EL (cell line): Measurements from ENCODE around the gene PPP4R4.

Experiments
- DNase-seq: peaks from one replicate; pipeline ENCODE4 v3.0.0-alpha.2; 2016

The PPP4R4 gene, protein sequence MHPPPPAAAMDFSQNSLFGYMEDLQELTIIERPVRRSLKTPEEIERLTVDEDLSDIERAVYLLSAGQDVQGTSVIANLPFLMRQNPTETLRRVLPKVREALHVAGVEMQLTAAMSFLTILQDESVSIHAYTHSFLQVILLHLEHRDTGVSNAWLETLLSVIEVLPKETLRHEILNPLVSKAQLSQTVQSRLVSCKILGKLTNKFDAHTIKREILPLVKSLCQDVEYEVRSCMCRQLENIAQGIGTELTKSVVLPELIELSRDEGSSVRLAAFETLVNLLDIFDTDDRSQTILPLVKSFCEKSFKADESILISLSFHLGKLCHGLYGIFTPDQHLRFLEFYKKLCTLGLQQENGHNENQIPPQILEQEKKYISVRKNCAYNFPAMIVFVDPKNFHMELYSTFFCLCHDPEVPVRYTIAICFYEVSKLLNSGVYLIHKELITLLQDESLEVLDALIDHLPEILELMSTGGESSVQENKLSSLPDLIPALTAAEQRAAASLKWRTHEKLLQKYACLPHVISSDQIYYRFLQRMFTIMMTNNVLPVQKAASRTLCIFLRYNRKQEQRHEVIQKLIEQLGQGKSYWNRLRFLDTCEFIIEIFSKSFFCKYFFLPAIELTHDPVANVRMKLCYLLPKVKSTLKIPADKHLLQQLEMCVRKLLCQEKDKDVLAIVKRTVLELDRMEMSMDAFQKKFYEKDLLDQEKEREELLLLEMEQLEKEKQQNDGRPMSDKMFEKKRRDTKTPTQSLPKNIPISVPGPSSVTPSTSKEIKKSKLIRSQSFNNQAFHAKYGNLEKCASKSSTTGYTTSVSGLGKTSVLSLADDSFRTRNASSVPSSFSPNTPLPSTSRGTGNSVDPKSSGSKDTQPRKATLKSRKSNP

DNA sequence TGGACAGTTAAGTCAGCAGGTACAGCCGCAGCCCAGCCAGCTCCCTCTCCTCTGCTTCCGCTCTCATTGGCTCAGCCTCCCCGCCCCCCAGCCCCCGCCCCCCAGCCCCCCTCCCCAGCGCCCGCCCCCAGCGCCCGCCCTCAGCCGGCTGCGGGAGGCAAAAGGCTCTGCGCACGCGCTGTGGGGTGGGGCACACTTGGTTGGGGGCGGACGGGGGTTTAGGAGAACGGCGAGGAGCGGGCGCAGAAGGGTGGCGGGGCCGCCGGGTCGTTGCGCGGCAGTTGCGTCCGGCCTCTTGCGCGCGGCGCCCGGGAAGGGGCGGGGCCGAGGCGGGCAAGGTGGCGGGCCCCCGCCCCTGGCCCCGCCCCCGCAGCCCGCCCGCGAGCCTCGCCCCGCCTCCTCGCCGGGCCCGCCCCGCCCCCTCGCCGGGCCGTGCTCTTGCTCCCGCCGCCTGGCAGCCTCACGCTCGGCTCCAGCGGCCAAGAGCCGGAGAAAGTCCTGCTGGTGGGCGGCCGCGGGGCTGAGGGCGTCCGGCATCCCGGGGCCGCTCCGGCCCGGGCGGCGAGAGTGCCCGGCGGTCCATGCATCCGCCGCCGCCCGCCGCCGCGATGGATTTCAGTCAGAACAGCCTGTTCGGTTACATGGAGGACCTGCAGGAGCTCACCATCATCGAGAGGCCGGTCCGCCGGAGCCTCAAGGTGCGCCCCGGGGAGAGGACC, at the start of gene PPP4R4:
Gene PPP4R4 (plus strand): TSS at position 438 of the 719 bp plus-strand sequence. CDS start 144 bp downstream, at position 582.
- peak; percentile 86 for DNase-seq

DNA sequence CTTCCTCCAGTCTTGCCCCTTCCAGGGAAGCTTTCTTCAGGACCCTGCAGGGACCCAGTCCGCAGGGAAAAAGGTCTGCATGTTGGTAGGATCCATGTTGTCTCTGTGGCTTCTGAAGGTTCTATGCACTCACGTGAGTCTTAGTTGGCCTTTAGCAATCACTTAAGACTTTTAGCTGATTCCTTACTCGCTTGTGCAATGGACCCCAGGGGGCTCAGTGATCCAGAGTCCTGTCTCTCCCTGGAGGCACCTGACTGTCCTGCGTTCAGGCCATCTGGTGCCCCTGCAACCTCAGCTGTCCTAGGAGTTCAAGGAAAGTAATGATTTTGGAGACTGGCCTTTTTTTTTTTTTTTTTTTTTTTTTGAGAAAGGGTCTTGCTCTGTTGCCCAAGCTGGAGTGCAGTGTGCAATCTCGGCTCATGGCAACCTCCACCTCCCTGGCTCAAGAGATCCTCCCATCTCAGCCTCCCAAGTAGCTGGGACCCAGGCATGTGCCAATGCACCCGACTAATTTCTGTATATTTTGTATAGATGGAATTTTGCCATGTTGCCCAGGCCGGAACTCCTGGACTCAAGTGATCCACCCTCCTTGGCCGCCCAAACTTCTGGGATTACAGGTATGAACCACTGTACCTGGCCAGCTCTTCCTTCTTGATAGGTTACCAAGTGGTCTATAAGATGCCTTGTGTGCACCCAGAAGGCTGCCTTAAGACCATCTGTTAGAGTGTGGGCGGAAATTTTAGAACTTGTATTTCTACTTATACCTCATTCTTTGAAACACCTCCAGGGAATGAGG, 49.3 kb upstream of the PPP4R4 start:
- no peak for DNase-seq

GRCh38 chr14:94125659-94126418, 48.3 kb upstream of the PPP4R4 start:
- no peak for DNase-seq

DNA sequence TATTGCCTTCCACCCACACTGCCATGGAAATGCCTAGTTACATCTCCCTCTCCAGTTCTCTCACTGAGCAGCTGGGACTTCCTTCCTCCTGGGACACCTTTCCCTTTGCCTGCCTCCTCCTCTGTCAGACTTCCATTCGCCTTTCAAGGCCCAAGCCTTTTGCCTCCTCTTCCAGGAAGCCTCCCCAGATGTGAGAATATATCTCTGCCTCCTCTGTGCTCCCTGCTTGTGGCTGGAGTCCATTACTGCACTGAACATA, 47.8 kb upstream of the PPP4R4 start:
- DNase-seq = no peak

DNA sequence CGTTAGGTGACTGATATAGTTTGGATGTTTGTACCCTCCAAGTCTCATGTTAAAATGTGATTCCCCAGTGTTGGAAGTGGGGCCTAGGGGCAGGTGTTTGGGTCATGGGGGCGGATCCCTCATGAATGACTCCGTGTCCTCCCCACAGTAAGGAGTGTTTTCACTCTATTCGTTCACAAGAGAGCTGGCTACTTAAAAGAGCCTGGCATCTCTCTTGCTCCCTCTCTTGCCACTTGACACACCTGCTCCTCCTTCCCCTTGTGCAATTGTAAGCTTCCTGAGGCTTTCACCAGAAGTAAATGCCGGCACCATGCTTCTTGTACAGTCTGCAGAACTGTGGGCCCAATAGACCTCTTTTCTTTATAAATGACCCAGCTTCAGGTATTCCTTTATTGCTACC, 47.3 kb upstream of the PPP4R4 start:
- no peak for DNase-seq

DNA sequence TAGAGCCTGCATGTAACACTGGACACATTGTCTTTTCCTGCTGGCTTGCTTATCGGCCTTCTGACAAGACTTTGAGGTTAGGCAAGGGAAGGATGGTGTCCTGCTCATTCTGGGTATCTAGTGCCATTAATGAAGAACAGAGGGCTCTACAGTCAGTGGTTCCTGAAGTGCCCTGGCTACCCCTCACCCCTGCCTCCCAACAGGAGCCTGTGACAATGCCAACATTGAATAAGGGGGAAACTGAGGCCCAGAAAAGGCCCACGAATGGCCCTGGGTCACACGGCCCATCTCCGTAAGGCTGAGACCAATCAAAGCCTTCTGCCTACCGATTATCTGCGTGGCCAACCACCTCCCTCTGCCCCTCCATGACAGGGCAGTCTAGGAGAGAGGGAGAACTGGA, 46.8 kb upstream of the PPP4R4 start:
- DNase-seq = no peak

GRCh38 chr14:94128216-94128839, 45.8 kb upstream of the PPP4R4 start:
- no peak for DNase-seq

DNA sequence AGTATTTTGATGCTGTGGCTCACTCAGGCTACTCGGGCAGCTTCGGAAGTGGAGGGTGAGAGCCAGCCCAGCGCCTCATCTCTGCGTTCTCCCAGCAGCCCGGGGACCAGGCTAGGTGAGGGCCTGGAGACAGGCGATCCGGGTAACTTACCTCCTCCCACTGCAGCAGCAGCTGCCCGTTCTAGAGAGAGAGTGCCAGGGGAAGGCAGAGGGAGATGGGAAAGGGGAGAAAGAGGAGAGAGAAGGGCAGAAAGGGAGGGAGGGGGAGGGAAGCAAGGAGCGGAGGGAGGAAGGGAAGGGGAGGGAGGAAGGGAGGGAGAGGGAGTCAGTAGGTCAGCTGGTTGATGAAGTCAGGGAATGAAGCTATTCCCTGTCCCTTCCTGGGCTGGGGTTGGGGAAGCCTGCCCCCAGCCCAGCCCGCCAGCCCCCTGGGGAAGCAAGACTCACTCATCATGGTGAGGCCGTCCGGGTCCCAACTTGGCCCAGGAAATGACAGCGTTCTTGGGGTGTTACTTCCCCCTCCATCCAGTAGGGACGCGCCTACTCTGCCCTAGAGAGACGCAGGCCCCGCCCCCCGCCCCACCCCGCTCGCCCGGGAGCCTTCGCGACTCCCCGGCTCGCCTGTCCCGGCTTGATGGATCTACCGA, 44.9 kb upstream of the PPP4R4 start, which contains the start of gene IFI27L2:
Gene IFI27L2 (minus strand): TSS at position 494 of the 647 bp plus-strand sequence. CDS start 40 bp downstream, at position 454.
- DNase-seq = peak; percentile 92

DNA sequence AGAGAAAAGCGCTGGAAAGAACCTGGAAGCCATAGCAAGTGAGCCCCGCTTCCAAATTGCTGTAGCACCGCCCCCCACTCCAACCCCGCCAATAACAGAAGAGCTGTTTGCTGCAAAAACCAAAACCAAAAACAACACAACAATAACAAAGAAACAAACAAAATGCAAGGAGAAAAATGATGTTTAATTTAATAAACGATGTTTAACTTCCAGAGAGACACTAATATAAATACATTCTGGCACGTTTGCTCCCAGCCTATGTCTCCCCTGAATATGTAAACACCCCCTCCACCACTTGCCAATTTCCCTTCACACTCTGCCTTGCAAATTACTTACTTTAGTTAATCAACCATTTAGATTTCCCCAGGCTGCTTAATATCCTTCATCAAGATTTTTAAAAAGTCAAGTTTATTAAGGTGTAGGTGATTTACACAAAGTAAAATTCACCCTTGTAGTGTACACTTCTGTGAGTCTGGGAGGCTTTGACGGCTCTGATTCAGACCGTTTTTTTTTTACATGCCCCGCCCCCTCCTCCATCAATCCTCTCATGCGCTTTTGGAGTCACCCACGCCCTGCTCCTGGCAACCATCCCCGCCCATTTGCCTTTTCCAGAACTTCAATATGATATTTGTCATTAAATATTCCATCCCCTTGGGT, 44.2 kb upstream of the PPP4R4 start:
- DNase-seq = peak; percentile 73

DNA sequence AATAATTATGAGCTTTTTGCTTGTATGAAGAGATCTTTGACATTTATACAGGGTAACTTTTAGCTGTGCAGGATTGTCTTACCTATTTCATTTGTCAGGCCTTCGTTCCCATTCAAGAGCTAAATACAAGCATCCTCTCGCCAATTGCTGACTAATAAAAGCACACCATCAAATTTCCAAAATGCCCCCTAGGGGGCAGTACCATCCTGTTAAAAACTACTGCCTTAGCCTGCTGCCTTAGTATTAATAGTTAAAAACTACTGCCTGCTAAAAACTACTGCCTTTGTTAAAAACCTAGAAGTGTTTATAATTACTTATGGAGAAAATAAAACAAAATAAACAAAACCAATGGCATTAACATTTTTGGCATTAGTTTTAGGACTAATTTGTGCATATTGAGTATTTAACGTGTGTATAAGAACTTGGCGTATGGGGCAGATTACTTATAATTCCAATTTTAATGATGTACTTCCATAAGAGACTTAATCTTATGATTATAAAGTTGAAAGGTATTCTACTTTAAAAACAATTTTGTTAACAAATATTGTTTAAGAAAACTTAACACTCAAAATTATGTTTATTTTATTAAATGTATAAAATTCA, 41.7 kb upstream of the PPP4R4 start:
- DNase-seq = peak; percentile 71

DNA sequence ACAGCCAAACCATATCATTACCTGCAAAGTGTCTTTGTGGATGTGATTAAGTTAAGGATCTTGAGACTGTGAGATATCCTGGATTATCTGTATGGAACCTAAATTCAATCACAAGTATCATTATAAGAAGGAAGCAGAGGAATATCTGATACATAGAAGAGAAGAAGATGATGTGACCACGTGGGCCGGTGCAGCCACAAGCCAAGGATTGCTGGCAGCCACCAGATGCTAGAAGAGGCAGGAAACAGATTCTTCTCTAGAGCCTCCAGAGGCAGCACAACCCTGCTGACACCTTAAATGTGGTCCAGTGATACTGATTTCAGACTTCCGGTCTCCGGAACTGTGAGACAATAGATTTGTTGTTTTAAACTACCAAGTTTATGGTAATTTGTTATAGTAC, 38.6 kb upstream of the PPP4R4 start:
- DNase-seq = no peak

DNA sequence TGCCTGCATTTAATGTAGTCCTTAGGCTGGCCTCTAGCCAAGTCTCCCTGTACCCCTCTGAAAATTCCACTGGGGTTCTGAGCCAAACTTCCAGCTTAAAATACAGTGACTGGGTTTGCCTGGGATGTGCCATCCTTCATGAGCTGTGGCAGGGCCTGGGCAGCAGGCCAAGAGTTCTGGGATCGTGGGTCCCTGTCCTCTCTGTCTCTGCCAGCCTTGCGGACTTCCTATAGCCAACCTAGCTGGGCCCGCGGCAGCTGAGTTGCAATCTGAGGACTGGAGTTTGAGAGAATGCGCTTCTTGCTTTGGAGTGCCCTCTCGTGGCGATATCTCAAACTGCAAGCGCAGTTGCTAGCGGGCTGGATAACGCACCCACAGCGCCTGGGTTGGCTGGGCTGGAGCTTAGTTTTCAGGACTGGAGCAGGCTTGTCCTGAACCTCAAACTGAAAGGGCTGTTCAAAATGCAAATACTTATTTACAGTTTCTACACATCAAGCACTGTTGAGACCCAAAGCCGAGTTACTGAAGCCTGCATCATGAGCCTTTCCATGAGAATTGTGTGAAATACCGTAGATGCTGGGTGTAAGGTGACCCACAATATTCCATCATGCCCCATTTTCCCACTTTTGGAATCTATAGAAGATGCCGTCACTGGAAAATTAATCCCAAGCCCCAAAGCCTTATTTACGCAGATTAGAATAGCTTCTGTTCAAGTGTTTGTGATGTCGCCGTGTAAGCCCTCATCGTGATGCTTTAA, 37.4 kb upstream of the PPP4R4 start:
- peak; percentile 86 for DNase-seq

- DNase-seq = no peak
Measured at GRCh38 chr14:94138251-94138650, 35.9 kb upstream of the PPP4R4 start.

- no peak for DNase-seq
Measured at GRCh38 chr14:94139006-94139405, 35.1 kb upstream of the PPP4R4 start.

DNA sequence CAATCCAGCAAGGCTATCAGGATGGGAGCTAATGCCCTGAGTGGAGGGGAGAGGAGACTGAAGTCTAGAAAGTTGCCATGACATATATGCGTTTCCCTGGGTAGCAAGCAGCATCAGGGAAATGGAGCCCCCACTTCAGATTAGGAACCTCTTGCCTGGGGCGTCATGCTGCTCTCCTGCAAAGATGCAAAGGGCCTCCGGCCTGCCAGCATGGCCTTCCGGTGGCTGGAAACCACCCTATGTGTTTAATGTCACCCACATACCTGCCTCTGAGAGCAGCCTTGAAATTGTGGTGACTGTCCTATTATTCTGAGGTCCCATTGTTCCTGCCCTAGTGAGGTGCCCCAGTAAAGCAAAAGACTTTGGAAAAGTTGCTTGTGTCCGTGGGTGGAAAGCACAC, 34.7 kb upstream of the PPP4R4 start:
- DNase-seq = no peak

GRCh38 chr14:94142247-94142646, 31.9 kb upstream of the PPP4R4 start:
- no peak for DNase-seq

DNA sequence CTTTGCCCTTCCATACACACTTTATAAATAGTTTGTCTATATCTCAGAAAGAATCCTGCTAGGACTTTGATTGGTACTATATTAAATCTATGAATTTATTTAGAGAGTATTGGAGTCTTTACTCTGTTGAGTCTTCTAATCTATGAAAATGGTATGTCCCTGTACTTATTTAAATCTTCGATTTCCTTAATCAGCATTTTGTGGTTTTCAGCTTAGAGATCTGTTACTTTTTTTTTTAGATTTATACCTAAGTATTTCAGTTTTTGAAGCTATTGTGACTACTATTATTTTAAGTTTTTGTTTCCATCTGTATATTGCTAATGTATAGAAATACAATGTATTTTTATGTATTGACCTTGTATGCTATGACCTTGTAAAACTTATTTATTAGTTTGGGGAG, 31.3 kb upstream of the PPP4R4 start:
- DNase-seq = no peak

DNA sequence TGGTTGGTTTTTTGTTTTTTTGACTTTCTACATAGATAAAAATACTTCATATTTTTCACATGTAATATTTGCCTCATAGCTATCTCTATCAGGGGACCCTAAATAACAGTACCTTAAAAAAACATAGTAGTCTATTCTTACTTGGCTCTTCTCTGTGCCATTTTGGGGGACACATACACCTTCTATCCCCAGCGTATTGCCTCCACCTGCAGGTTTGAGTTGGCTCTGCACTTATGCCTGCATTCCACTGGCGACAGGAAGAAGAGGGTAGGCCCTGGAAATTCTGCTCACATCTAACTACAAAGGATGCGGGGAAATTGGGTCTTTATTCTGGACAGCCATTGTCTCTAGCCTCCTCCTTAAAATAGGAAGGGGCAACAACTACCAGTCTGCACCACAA, 30.9 kb upstream of the PPP4R4 start:
- DNase-seq = peak; percentile 15

DNA sequence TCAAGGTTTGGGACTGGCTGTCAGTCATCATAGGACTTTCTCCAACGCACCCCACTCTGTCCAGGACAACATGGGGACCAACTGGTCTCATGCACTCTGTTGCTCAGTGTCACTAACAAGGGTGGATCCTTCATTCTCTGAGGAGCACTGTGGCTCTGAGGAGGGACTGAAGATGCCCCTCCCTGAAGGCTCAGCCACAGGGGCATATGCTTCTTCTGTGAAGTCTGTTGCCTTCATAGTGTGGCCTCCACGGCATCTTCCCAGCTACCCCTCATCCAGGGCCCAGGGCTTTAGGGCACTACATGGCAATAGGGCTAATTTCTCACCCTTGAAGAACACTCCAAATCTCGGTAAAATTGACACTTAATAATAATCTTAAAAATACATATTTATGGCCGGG, 30.4 kb upstream of the PPP4R4 start:
- DNase-seq = no peak
